EH (cell line): ENCODE data around the gene FHL3.

Experiments
- DNase-seq: peaks from one replicate; pipeline ENCODE4 v3.0.0-alpha.2; 2015; ENCODE audit warnings: low read depth

FHL3 gene

GRCh38 chr1:38012363-38013226, 7.3 kb upstream of the FHL3 start, which contains the start of gene UTP11:
TSS of gene UTP11 (plus strand) at chr1:38012734. CDS start at chr1:38012803, 69 bp downstream.
- peak; percentile 100 for DNase-seq

DNA sequence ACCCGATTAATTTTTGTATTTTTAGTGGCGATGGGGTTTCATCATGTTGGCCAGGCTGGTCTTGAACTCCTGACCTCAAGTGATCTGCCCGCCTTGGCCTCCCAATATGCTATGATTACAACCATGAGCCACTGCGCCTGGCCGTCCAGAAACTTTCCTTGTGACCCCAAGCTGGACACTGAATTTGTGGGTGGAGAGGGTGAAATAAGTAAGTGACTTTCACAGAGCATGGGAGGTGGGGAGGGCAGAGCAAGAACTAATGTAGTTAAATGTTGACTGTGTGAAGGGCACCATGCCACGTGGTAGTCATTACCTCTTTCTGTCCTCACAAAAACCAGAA, 4.5 kb upstream of the FHL3 start:
- no peak for DNase-seq

- DNase-seq, result peak; percentile 77
These were observed 4.0 kb upstream of the FHL3 start for GRCh38 chr1:38009088-38009840.

GRCh38 chr1:38006008-38006828, 904 bp upstream of the FHL3 start:
- DNase-seq, result no peak

DNA sequence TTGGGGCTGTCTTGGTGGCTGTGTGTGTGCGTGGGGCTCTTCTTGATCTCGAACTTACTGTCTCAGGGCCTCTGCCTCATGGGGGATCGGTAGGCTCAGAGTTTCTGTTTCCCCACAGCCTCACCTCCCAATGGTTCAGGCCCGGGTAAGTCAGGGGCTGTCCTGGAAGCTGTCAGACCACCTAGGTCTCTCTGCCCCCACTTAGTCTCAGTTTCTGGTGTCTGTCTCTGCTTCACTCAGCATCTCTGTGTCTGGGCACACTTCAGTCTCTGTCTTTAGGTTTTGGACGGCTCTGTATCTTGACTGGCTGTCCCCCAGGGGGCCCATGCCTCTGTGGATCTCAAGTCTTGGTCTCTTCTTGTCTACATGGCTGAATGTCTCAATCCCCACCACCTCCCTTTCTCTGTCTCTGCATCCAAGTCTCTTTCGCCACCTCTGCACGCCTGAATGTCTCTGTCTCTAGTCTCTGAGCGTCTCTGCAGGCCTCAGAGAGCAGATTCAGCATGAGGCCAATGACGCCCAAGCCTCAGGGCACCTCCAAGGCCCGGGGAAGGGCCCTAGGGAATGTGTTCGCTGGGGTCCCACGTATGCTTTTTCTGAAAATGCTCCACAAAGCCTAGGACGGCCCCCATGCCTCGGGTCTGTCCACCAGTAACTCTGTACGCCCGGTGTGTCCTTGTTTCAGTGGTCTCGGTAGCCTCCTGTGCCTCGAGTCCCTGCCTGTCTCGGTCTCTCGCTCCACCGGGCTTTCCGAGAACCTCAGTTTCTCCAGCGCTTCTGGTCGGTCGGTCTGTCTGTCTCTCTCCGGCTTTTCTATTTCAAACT, 818 bp downstream of the FHL3 start:
- peak; percentile 39 for DNase-seq

- peak; percentile 53 for DNase-seq
These were observed 1.8 kb downstream of the FHL3 start for GRCh38 chr1:38003261-38004250.

GRCh38 chr1:38000529-38001455, 4.5 kb downstream of the FHL3 start:
- DNase-seq, result peak; percentile 90

- no peak for DNase-seq
These were observed 5.1 kb downstream of the FHL3 start for GRCh38 chr1:38000233-38000528.

DNA sequence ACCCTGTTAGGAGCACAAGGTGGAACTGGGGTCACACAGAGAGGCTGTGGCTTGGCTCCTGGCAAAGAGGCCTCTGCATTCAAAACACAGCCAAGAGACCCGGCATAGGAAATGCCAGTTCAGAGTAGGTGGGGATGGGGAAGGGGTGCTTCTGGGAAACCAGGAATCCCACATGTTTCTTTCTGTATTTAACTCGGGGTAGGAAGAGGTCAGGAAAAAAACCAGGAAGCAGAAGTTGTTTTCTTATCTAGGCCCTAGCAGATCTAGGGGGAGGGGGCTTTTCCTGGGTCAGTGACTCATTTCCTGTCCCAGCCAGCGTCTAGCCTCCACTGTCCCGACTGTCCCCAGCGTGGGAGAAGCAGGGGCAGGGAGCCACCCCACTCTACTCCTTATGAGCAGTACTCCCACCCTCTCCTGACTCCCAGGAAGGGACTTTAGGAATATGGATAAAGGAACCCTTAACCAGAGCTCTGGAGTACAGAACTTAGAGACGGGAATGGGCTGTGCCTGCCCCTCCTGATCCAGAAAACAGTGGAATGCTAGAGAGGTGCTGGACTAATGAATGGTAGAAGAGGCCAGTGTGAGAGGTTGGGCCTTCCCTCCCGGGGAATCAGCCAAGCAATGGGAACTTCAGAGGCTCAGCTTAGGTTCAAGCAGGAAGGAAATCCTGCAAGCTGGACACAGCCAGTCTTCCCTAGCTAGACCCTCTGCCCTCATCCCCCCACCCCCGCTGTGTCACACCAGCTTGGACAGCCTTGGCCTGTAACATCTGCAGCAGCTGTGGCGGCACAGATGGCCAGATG, 5.7 kb downstream of the FHL3 start:
- peak; percentile 84 for DNase-seq

DNA sequence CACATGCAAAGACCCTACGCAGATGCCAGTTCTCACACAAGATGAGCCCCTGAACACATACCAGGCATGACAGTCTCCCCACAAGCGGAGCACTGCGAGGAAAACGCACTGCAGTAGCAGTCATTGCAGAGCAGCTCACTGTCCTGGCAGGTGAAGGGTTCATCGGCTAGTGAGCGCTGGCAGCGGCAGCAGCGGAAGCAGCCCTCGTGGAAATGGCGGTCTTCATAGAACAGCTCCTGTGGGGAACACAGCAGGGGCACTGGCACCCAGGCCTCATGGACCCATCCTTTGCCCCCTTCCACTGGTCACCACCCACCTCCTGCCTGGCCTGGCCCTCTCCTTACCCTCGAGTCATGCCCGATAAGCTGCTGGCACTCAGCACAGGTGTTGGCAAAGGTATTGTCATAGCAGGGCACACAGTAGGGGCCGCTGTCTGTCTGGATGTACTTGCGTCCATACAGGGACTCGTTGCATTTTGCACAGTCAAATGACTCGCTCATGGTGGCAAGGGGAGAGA, 6.3 kb downstream of the FHL3 start:
- DNase-seq, result no peak

GRCh38 chr1:37998089-37998808, 7.1 kb downstream of the FHL3 start:
- no peak for DNase-seq

DNA sequence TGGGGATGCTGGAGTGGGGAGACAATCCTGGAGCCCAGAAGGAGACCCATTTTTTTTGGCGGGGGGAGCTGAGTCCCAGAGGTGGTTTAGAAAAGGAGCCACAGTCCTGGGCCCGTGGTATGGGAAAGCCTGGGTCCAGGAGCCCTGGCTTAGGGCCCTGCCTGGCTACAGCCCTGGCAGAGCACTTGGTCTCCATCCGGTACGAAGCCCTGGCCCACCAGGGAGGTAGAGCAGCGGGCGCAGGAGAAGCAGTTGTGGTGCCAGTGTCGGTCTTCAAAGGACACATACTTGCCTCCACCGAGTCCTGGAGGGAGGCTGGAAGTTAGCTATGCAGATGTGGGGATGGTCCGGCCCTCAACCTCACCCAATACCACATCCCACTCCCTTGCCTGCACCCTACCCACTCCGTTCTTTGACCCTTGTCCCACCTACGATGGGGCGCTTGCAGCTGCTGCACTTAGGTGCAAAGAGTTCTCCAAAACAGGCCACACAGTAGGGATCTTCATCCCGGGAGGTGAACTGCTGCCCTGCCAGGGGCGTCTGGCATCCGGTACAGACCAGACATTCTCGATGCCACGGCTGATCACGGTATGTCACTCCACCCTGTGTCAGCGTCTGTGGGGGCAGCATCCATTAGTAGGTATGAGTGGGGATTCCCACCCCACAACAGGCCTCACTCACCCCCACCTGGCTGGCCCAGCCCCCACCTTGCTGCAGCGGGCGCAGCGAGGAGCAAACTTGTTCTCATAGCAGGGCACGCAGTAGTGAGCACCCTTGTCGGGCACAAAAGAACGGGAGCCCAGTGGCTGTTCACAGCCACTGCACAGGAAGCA, 7.8 kb downstream of the FHL3 start:
- no peak for DNase-seq

GRCh38 chr1:37995751-37996345, 9.5 kb downstream of the FHL3 start:
- DNase-seq, result peak; percentile 88

GRCh38 chr1:37994886-37995566, 10.3 kb downstream of the FHL3 start:
- DNase-seq, result no peak

- peak; percentile 59 for DNase-seq
These were observed 15.9 kb downstream of the FHL3 start for GRCh38 chr1:37989361-37989930.
